Measurements from ENCODE around the gene TEX35.

Gene TEX35

GRCh38 chr1:178512566-178513277, at the start of gene TEX35:
Gene TEX35, plus strand, starts transcription at chr1:178513109. Its CDS starts 80 bp downstream, at chr1:178513189.
- DNase-seq = no peak

- no peak for DNase-seq
Measured at GRCh38 chr1:178464141-178464540, 48.8 kb upstream of the TEX35 start.

DNA sequence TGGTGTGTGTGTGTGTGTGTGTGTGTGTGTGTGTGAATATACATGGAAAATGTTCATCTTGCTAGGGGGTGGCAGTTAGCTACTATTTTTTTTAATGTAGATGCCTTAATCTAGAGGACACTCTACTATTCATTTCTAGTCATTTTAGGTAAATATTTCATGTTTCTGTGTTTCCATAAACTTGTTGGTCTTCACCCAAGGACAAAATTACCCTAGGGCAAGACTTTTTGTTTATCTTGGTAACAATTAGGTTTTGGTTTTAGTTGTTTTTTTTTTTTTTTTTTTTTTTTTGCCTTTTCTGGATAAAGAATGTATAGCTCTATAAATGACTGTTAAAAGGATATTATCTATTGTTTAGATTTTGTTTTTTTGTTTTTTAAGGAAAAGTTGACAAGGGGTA, 48.3 kb upstream of the TEX35 start:
- DNase-seq = no peak

- no peak for DNase-seq
Measured at GRCh38 chr1:178465011-178465410, 47.9 kb upstream of the TEX35 start.

DNA sequence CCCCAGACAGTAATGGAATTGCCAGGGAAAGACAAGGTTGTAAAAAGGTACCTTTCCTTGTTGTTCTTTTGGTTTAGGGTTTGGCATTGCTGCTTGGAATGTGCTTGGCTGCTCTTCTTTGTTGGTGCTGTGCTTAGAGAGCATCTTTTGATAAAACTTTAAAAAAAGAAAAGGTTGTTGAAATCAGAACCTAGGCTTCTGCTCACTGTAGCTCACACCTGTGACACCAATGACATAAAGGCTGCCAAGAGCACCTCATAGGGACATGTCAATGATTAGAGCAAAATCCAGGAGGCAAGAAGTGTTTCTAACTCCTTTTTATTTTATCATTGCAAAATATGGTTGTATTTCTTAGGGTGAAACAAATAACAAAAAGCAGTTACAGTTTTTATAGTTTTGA, 45.1 kb upstream of the TEX35 start:
- DNase-seq = no peak

DNA sequence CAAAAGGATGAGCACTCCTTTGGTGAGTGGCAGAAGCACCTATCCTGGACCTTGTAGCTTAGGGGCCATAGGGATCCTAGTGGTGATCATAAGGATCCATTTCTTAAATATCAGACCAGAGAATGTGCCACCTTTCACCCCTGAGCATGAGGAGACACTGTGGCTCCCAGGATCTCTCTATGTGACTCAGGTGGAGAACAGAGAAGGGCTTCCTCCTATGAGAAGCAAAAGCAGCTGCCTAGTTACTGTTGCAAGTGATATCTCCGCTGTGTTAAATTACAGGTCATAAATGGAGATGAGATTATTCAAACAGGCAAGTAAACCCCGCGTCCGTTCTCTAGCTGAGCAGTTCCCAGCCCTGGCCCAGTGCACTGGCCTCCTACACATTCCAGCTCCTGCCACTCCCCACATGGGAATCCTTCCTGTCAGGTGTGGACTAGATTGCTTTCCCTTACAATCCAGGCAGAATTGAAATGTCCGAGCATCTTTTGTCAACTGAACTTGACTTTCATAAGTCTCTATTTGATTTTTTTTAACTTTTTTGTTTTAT, 42.4 kb upstream of the TEX35 start:
- no peak for DNase-seq

GRCh38 chr1:178472531-178472930, 40.4 kb upstream of the TEX35 start:
- DNase-seq = no peak

- DNase-seq = no peak
Measured at GRCh38 chr1:178477373-178477772, 35.5 kb upstream of the TEX35 start.

- DNase-seq = no peak
Measured at GRCh38 chr1:178477841-178478240, 35.1 kb upstream of the TEX35 start.

DNA sequence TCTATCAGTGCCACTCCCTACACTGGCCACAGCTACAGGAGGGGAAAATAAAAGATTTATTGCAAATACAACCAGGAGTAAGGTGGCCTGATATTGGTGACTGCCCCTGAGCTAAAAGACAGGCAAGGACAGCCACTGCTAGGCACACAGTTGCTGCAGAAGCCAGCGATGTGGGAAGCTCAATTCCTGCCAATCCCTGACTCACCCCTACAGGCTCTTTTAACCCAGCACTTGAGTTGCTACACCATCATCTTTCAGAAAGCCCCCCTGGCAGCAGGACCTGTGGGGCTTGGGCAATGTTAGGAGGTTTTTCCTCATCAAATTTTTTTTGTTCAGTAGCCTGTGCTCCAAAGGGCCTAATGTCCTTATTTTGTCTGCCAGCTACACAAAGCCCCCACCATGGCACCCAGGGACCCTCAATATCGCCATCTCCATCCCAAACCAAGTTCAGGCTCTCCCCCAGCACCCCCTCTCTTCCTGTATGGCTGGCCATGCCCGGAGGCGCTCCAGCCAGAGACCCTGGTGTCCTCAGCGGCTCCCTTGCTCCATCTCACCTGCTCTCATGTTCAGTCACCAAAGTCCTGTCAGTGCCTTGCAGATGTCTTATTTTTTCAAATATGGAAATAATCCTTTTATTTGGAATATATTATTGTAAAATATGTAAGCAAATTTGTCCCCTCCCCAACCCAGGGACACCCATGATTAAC, 29.5 kb upstream of the TEX35 start:
- DNase-seq = no peak

DNA sequence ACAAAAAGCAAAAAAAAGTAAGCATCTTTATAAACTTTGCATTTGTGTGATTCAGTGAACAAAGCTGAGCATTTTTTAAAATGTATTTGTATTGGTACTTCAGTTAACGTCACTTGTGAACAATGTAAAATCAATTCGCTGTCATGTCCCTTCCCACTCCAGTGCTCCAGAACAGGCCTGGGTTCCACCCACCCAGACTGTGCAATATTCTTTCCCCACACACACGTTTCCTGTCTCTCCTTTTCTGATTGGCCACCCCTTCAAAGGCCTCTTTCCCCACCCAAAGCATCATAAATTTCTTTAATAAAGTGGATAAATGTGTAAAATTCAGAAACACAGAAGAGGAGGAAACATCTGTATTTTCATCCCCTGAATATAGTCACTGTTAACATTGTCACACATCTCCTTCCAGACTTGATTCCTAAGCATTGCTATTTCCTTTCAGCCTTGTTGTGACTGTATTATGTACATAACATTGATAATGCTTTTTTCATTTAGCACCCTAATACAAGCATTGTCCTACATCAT, 28.1 kb upstream of the TEX35 start:
- no peak for DNase-seq

- no peak for DNase-seq
Measured at GRCh38 chr1:178485541-178485981, 27.3 kb upstream of the TEX35 start.

GRCh38 chr1:178486100-178487069, 26.5 kb upstream of the TEX35 start:
- DNase-seq = no peak

GRCh38 chr1:178487070-178487615, 25.8 kb upstream of the TEX35 start:
- no peak for DNase-seq

GRCh38 chr1:178488393-178488792, 24.5 kb upstream of the TEX35 start:
- no peak for DNase-seq

DNA sequence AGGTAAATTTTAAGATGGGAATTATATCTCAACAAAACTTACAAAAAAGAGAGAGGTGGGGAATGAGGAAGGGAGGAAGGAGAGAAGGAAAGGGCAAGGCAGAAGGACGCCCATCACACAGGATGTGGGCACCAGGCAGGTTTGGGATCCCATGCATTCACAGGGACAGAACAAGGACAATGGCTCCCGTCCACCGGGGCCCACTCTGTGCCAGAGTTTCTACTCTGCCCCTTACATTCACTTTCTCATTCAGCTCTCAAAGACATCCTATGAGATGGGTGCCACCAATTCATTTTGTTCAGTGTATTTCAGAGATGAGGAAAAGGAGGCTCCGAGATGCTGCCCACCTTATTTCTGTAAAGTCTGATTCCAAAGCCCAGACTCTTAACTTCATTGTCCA, 23.5 kb upstream of the TEX35 start:
- no peak for DNase-seq

- no peak for DNase-seq
Measured at GRCh38 chr1:178490136-178490535, 22.8 kb upstream of the TEX35 start.

- DNase-seq = no peak
Measured at GRCh38 chr1:178490967-178491366, 21.9 kb upstream of the TEX35 start.

DNA sequence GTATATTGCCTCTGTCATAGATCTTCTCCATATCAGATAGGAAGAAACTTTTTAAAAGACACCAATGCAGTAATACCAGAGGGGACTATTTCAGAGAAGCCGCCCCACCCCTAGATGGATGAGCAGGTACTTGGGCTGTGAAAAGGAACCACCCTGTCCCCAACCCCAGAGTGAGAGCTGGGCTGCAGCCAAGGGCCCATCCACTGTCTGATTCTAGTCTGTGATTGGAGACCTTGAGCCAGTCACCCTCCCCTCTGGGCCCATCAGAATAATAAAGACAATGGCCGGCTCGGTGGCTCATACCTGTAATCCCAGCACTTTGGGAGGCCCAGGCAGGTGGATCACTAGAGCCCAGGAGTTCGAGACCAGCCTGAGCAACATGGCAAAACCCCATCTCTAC, 21.2 kb upstream of the TEX35 start:
- no peak for DNase-seq

- no peak for DNase-seq
Measured at GRCh38 chr1:178492341-178492740, 20.6 kb upstream of the TEX35 start.

- no peak for DNase-seq
Measured at GRCh38 chr1:178493301-178493741, 19.6 kb upstream of the TEX35 start.

DNA sequence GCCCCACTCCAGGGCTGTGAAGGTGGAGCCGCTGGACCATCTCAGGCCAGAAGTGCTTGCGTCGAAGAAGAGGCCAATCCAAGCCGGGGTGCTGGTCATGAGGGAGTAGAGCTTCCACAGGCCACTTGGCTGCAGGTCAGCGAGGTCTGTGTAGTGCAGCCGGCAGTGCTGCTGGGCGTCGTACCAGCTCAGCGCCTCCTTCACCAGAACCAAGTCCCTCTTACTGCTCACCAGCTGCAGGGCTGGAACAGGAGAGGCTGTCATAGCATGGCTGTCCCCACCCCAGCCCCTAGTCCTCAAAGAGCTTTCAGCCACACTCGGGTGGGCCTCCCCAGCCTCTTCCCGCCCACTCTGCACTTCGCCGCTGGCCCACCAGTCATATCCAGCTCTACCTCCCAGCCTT, 18.3 kb upstream of the TEX35 start:
- no peak for DNase-seq
